Measurements from ENCODE around the gene ALG14. TPM values are rescaled to one million over a fixed set of nuclear protein-coding genes. Genes with fewer than 3 reads are reported as not detected.

ALG14 gene
- total RNA-seq, 1 donor from 2014 or later, result 5.5 TPM

- Mint-ChIP-seq H3K4me3 (ENCODE audit: unreplicated experiment) (no peak overlapping the region), H3K4me1 (ENCODE audit: unreplicated experiment) (peaks cover 1% of the 10 kb centered on the region), H3K9me3 (ENCODE audit: unreplicated experiment) (no peaks in the 10 kb centered on the region), H3K36me3 (ENCODE audit: unreplicated experiment) (no peaks in the 10 kb centered on the region), H3K27ac (ENCODE audit: unreplicated experiment) (no peak overlapping the region), H3K27me3 (ENCODE audit: unreplicated experiment) (no peaks in the 10 kb centered on the region)
- DNase-seq (ENCODE audit: extremely low spot score, unreplicated experiment), result peak; percentile 93
- peak; percentile 99 for TF ChIP-seq CTCF (IDR thresholded peaks at IDR 0.05)
These were observed 29.4 kb downstream of the ALG14 start for GRCh38 chr1:95043141-95043980.

GRCh38 chr1:95042286-95042685 lies 30.5 kb downstream of the ALG14 start:
- DNase-seq (ENCODE audit: extremely low spot score, unreplicated experiment), result no peak
- H3K4me1 Mint-ChIP-seq (ENCODE audit: unreplicated experiment), result peaks cover 1% of the 10 kb centered on the region
- no peaks in the 10 kb centered on the region for H3K27me3 Mint-ChIP-seq (ENCODE audit: unreplicated experiment)
- H3K36me3 Mint-ChIP-seq (ENCODE audit: unreplicated experiment), result no peaks in the 10 kb centered on the region
- no peak overlapping the region for H3K4me3 Mint-ChIP-seq (ENCODE audit: unreplicated experiment)
- no peak for TF ChIP-seq CTCF (IDR thresholded peaks at IDR 0.05)
- H3K9me3 Mint-ChIP-seq (ENCODE audit: unreplicated experiment), result no peaks in the 10 kb centered on the region
- no peak overlapping the region for H3K27ac Mint-ChIP-seq (ENCODE audit: unreplicated experiment)

- H3K27ac Mint-ChIP-seq (ENCODE audit: unreplicated experiment), result no peak overlapping the region
- peak; percentile 92 for TF ChIP-seq CTCF (IDR thresholded peaks at IDR 0.05)
- peaks cover 1% of the 10 kb centered on the region for H3K4me1 Mint-ChIP-seq (ENCODE audit: unreplicated experiment)
- no peak overlapping the region for H3K4me3 Mint-ChIP-seq (ENCODE audit: unreplicated experiment)
- peak; percentile 85 for DNase-seq (ENCODE audit: extremely low spot score, unreplicated experiment)
- H3K27me3 Mint-ChIP-seq (ENCODE audit: unreplicated experiment), result no peaks in the 10 kb centered on the region
- H3K9me3 Mint-ChIP-seq (ENCODE audit: unreplicated experiment), result no peaks in the 10 kb centered on the region
- no peaks in the 10 kb centered on the region for H3K36me3 Mint-ChIP-seq (ENCODE audit: unreplicated experiment)
These were observed 31.1 kb downstream of the ALG14 start for GRCh38 chr1:95041491-95042165.

- Mint-ChIP-seq H3K9me3 (ENCODE audit: unreplicated experiment) (no peaks in the 10 kb centered on the region), H3K4me1 (ENCODE audit: unreplicated experiment) (peaks cover 1% of the 10 kb centered on the region), H3K27ac (ENCODE audit: unreplicated experiment) (no peak overlapping the region), H3K27me3 (ENCODE audit: unreplicated experiment) (no peaks in the 10 kb centered on the region), H3K4me3 (ENCODE audit: unreplicated experiment) (no peak overlapping the region), H3K36me3 (ENCODE audit: unreplicated experiment) (no peaks in the 10 kb centered on the region)
- no peak for DNase-seq (ENCODE audit: extremely low spot score, unreplicated experiment)
- no peak for TF ChIP-seq CTCF (IDR thresholded peaks at IDR 0.05)
These were observed 32.7 kb downstream of the ALG14 start for GRCh38 chr1:95040032-95040525.
